GM19372 (cell line): ENCODE results near the gene ZDHHC21.
A peak's percentile ranks its signal among the peaks of the same experiment; 100 is the strongest.

Source experiments
- ATAC-seq: cut with Tn5 transposase; IDR thresholded peaks from one replicate; pipeline ENCODE4 v1.9.1; 2021; ENCODE audit warnings: mild to moderate bottlenecking, low read depth, moderate library complexity; ENCODE audit not compliant: unreplicated experiment

Gene ZDHHC21

DNA sequence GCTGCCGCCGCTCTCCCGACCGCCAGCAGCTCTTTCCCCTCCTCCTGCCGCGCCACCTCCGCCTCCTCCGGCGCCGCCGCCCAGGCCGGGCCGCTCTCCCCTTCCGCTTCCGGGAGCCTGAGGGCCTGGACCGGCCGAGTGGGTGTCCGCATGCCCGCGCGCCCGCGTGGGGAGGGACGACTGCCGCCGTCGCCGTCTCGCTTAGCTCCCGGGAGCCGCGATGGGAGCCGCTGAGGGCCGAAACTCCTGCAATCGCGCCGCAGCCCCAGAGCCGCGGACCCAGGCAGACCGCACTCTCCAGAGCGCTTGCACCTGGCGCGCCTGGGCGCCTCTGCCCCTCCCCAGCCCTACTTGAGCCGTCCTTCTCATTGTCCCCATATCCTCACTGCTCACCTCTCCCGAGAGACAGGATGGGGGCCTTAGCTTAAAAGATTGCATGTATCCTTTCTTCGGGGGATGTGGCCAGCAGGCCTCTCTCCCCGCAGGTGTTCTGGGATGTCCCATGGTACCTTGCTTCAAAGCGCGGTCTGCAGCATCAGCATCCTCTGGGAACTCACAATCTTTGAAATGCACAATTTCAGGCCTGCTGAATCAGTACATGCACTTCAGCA is at the start of gene ZDHHC21:
Gene ZDHHC21 (minus strand): TSS at position 182 of the 611 bp plus-strand sequence. CDS start 19,092 bp downstream, outside the sequence.
- ATAC-seq = peak; percentile 81

GRCh38 chr9:14741369-14741768 is 48.1 kb upstream of the ZDHHC21 start:
- peak; percentile 82 for ATAC-seq

DNA sequence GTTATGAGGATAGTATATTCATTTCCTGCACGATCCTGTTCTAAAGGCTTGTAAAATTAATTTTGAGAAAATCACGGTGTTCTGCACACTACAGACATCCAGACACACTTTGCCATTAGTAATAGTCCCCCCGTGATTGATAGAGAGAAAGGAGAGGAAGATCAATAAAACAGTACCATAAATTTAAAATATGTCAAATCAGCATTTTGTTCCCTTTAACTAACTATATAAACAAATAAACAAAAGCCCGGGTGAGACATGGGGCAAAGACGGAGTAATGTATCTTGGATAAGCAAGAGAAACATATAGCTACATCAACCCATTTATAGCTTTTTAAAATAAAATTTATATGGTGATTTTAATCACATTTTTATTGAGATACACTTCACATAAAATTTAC is 39.9 kb upstream of the ZDHHC21 start:
- no peak for ATAC-seq

GRCh38 chr9:14731294-14731981 is 38.2 kb upstream of the ZDHHC21 start:
- no peak for ATAC-seq

GRCh38 chr9:14730461-14730898 is 37.2 kb upstream of the ZDHHC21 start:
- ATAC-seq = no peak

DNA sequence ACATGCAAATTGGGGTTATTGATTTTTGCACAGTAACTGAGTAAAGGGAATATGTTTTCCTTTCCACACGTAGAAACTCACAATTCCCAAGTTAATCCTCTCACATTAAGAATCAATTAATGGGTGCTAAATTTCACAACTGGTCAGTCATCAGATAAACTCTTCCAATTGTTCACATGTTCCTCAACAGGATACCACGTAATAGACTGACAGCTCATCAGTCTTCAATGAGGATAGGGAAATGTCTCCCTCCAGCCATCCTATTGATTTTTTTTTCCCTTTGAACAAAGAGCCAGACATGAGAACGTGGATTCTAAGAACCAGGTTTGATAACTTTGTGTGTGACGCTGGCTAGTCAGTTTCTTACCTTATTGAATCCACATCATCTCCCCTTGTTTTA is 30.1 kb upstream of the ZDHHC21 start:
- ATAC-seq = no peak

GRCh38 chr9:14722391-14723035 is 29.3 kb upstream of the ZDHHC21 start, which contains the start of gene CER1:
TSS of gene CER1 (minus strand) at chr9:14722733. CDS start at chr9:14722672, 61 bp downstream.
- no peak for ATAC-seq

GRCh38 chr9:14719231-14719923 is 26.1 kb upstream of the ZDHHC21 start:
- no peak for ATAC-seq

GRCh38 chr9:14715102-14715501 is 21.9 kb upstream of the ZDHHC21 start:
- ATAC-seq = no peak

GRCh38 chr9:14713187-14713767 is 20.0 kb upstream of the ZDHHC21 start:
- ATAC-seq = no peak

DNA sequence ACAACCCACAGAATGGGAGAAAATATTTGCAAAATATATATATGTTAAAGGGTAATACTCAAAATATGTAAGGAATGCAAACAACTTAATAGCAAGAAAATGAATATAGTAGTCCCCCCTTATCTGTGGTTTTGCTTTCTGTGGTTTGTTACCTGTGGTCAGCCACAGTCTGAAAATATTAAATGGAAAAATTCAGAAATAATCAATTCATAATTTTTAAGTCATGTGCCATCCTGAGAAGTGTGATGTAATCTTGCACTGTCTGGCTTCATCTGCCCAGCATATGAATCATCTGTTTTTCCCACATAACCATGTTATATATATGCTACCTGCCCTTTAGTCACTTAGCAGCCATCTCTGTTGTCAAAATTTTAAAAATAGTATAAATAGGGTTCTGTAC is 17.6 kb upstream of the ZDHHC21 start:
- no peak for ATAC-seq

GRCh38 chr9:14706530-14707140 is 13.4 kb upstream of the ZDHHC21 start:
- ATAC-seq = peak; percentile 70

GRCh38 chr9:14705079-14705478 is 11.8 kb upstream of the ZDHHC21 start:
- no peak for ATAC-seq

DNA sequence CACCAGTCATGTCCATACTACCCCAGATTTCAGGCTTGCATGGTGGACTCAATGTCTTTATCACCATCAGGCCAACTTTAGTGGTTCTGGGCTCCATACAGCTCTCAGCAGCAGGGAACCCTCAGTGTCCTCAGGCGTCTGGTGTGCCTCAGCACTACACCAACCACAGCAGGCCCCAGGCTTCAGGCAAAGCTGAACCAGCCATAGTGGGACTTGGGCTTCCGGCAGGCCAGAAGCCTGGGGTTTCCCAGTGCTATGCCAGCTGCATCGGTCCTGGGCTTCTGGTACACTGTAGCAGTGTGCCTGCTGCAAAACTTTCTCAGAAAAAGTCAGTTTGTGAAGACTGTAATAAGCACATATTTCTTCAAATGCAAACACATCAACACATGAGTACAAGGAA is 11.0 kb upstream of the ZDHHC21 start:
- ATAC-seq = no peak

- ATAC-seq = no peak
Measured at GRCh38 chr9:14702200-14702720, 9.0 kb upstream of the ZDHHC21 start.

DNA sequence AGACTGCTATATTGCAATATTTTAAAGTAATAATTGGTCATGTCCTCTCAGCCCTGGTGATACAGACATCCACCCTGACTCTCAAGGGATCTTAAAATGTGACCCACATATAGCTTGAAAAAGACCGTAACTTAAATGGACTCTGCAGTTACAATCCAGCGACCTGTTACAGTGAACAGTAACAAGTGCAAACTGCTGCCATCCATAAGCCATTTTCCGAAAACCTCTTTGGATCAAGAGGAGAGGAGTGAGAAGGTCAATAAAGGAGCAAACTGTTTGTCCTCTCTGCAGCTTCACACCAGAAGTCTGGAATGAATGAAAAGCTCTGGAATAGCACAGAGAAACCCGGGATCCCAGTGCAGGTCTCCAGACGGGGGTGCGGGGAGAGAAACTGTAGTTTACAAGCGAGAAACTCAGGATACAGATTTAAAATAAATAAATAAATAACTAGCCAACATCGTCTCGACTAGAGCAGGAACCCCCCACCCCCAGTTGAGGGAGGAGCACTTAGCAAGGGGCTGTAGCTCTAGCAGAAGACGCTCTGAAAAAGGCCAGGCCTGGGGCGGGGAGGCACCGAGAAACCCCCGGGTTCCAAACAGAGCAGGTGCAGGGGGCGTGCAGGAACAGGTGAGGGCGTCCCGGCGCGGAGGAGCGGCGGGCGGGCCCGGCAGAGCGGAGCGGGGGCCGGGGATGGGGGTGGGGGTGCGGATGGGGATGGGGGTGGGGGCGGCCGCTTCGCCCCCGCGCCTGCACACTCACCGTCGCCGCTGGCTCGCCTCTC is 572 bp downstream of the ZDHHC21 start:
- ATAC-seq = peak; percentile 34

- no peak for ATAC-seq
Measured at GRCh38 chr9:14690948-14691730, 2.1 kb downstream of the ZDHHC21 start.

DNA sequence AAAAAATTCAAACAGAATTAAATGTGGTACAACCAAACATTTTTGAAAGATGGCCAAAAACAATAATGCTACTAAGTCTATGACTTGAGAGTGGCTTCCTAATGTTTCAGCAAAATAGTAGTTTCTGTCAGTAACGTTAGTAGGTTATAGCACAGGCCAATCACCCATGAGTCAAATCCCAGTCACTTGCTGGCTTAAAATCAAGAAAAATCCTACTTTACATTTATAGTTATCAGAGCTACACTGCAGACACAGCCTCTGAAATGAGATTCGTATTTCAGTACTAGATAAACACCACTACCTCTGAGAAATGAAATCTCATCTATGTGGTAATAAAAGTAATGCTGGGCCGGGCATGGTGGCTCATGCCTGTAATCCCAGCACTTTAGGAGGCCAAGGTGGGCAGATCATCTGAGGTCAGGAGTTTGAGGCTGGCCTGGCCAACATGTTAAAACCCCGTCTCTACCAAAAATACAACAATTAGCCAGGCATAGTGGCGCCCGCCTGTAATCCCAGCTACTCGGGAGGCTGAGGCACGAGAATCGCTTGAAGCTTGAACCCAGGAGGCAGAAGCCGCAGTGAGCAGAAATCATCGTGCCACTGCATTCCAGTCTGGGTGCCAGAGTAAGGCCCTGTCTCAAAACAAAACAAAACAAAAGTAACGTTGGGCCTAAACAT is 6.1 kb downstream of the ZDHHC21 start:
- ATAC-seq = no peak
